ENCODE results near the gene SLC17A7.

DNA sequence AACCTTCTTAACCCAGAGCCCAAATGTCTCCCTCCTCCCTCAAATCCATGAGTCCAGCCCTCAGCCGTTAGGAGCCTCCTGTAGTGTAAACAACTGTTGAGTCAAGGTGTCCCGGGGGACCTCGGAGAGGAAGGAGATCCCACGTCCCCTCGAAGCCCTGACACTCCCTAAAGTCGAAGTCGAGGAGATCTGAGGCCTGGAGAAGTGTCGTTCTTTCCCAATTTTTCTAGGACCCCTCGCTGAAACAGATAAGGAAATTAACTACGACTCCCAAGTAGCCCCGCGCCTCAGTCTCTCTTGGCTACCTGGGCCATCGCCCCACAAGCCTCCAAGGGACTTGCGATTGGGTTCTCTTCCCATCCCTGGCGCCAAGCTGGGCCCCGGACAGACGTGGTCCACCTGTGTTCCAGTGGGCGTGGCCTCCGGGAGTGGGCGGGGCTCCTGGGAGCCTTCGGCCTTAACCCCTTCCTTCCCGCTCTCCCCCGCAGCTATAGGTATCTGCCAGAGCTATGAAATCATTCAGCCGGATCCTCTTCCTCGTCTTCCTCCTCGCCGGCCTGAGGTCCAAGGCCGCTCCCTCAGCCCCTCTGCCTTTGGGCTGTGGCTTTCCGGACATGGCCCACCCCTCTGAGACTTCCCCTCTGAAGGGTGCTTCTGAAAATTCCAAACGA, 15.3 kb downstream of the SLC17A7 start:
- TF ChIP-seq CTCF (IDR thresholded peaks at IDR 0.05), result no peak
- TF ChIP-seq EZH2 (IDR thresholded peaks at IDR 0.05; ENCODE audit: borderline replicate concordance, insufficient read depth, low read depth, low read length, poor library complexity, severe bottlenecking), result no peak
